ENCODE measurements around the gene SLC6A16.

Gene SLC6A16

DNA sequence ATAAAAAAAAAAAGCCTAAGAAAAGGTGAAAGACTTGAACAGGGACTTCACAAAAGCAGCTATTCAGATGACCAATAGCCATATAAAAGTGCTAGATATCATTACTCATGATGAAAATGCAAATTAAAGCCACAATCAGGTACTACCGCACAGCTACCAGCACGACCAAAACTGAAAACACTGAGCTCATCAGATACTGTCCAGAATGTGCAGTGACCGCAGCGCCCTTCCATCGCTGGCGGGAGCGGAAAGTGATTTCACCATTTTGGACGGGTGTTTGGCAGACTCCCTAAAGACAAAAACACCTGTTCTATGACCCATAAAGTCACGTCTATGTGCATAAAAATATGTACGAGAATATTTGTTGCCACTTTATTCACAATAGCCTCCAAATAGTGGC is 60.7 kb downstream of the SLC6A16 start:
- no peak for DNase-seq

- DNase-seq = no peak
Measured at GRCh38 chr19:49261602-49262001, 63.4 kb downstream of the SLC6A16 start.

- no peak for DNase-seq
Measured at GRCh38 chr19:49256691-49257090, 68.3 kb downstream of the SLC6A16 start.

GRCh38 chr19:49255674-49256073 is 69.3 kb downstream of the SLC6A16 start:
- no peak for DNase-seq

DNA sequence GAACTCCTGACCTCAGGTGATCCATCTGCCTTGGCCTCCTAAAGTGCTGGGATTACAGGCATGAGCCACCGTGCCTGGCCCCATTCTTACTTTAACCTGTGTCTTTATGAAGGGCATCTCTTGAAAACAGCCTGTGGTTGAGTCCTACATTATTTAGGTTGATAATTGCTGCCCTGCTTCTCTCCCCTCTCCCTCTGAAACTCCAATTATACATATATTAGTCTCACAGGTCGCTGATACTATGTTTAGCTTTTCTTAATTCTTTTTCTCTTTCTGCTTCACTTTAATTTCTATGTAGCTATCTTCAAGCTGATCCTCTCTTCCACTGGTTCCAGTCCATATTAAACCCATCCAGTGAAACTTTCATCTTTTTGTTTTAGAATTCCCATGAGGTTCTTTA is 75.1 kb downstream of the SLC6A16 start:
- DNase-seq = no peak

- DNase-seq = no peak
Measured at GRCh38 chr19:49247676-49248075, 77.3 kb downstream of the SLC6A16 start.

DNA sequence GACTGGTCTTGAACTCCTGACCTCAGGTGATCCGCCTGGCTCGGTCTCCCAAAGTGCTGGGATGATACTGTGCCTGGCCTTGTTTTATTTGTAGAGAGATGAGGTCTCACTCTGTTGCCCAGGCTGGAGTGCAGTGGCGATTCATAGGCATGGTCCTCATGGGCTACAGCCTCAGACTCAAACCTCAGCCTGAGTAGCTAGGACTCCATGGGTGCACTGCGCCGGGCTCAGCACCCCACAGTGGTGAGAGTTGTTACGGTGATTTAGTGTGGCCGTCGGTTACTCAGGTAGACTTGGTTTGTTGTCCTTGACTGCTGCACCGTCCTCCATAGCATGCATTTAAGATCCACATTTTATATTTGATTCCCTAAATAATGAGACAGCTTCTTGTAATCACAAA is 80.7 kb downstream of the SLC6A16 start:
- DNase-seq = no peak

GRCh38 chr19:49243726-49244125 is 81.3 kb downstream of the SLC6A16 start:
- DNase-seq = no peak

DNA sequence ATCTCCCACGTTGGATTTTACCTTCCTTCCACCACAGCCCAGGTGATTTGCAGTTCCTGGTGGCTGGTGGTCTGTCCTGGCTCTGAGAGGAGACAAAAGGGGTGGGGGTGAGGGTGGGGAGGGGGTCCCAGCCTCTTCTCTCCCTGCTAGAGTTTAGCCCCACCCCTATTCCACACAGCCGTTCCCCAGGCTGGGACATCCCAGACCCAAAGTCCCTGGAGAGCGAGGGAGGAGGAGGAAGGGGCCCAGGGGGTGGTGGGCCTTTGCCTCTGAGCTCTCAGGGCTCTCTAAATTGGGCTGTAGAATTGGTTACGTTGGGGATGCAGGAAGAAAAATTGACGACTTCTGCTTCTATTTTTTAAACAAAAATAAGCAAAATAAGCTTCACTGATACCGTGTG is 81.9 kb downstream of the SLC6A16 start:
- no peak for DNase-seq

DNA sequence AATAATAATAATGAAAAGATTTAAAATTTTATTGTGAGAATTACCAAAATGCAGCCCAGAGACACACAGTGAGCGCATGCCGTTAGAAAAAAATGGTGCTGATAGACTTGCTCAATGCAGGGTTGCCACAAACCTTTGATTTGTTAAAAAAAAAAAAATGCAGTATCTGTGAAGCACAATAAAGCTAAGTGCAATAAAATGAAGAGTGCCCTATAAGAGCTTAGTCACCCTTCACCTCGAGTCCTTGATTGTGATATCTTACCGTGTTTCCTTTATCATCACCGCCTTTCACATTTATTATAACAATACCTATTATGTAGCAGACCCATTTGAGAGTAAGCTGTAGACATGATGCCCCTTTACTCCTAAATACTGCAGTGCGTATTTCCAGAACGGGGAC is 83.2 kb downstream of the SLC6A16 start:
- DNase-seq = no peak

All from activated naive CD4-positive, alpha-beta T cell treated with Interleukin-2 at 50 U/mL for 16 hours (primary cell).